ENCODE measurements around the gene ATP10B.

Gene ATP10B

GRCh38 chr5:160638161-160638742 is 213.8 kb downstream of the ATP10B start:
- TF ChIP-seq CTCF (IDR thresholded peaks at IDR 0.05; ENCODE audit: low read depth, low read length) = no peak

GRCh38 chr5:160637357-160638090 is 214.5 kb downstream of the ATP10B start:
- no peak overlapping the region for H3K4me3 ChIP-seq (ENCODE audit: low read depth, low read length)
- no peak for TF ChIP-seq CTCF (IDR thresholded peaks at IDR 0.05; ENCODE audit: low read depth, low read length)

More at GRCh38 chr5:160638161-160638742, 213.8 kb downstream of the ATP10B start:
- no peak overlapping the region for H3K4me3 ChIP-seq (ENCODE audit: low read depth, low read length)

GRCh38 chr5:160635663-160636062 is 216.3 kb downstream of the ATP10B start:
- H3K4me3 ChIP-seq (ENCODE audit: low read depth, low read length) = no peak overlapping the region
- no peak for TF ChIP-seq CTCF (IDR thresholded peaks at IDR 0.05; ENCODE audit: low read depth, low read length)

GRCh38 chr5:160635046-160635445 is 217.0 kb downstream of the ATP10B start:
- no peak for TF ChIP-seq CTCF (IDR thresholded peaks at IDR 0.05; ENCODE audit: low read depth, low read length)
- no peak overlapping the region for H3K4me3 ChIP-seq (ENCODE audit: low read depth, low read length)

GRCh38 chr5:160629003-160629402 is 223.0 kb downstream of the ATP10B start:
- TF ChIP-seq CTCF (IDR thresholded peaks at IDR 0.05; ENCODE audit: low read depth, low read length) = no peak
- H3K4me3 ChIP-seq (ENCODE audit: low read depth, low read length) = no peak overlapping the region

- H3K4me3 ChIP-seq (ENCODE audit: low read depth, low read length) = no peak overlapping the region
- TF ChIP-seq CTCF (IDR thresholded peaks at IDR 0.05; ENCODE audit: low read depth, low read length) = no peak
Measured at GRCh38 chr5:160628619-160628968, 223.4 kb downstream of the ATP10B start.

GRCh38 chr5:160627921-160628618 is 223.9 kb downstream of the ATP10B start:
- H3K4me3 ChIP-seq (ENCODE audit: low read depth, low read length) = no peak overlapping the region
- no peak for TF ChIP-seq CTCF (IDR thresholded peaks at IDR 0.05; ENCODE audit: low read depth, low read length)
